Peyer's patch (tissue), 4 donors: ENCODE results near the gene PTOV1.

Source experiments
- POLR2A ChIP-seq, 2 donors: fragments of 450-650 bp; IDR thresholded peaks; one replicate each; pipeline ENCODE4 v1.5.1; 2017; ENCODE audit warnings: antibody characterized with exemption in 2 of 2, mild to moderate bottlenecking in 2 of 2, moderate library complexity in 2 of 2
- TF ChIP-seq, protein P1 (sequence below), 6 experiments: fragments of 450-650 bp in 4 of 6; fragments of 200-600 bp in 2 of 6; sonication (generic) in 1 of 6; IDR thresholded peaks; one replicate each; pipeline ENCODE4 v1.5.1; 2017 to 2019; ENCODE audit warnings: antibody characterized with exemption in 6 of 6, mild to moderate bottlenecking in 3 of 6, moderate library complexity in 1 of 6

DNA sequence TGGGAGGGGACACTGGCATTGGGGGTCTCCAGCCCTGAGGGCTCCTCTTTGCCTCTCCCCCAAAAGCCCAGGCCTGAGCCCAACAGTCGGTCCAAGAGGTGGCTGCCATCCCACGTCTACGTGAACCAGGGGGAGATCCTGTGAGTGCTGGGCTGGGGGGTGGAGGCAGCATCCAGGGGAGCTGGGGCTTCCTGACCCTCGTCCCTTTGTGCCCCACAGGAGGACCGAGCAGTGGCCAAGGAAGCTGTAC, 6.8 kb downstream of the PTOV1 start:
- TF ChIP-seq, protein P1, sequence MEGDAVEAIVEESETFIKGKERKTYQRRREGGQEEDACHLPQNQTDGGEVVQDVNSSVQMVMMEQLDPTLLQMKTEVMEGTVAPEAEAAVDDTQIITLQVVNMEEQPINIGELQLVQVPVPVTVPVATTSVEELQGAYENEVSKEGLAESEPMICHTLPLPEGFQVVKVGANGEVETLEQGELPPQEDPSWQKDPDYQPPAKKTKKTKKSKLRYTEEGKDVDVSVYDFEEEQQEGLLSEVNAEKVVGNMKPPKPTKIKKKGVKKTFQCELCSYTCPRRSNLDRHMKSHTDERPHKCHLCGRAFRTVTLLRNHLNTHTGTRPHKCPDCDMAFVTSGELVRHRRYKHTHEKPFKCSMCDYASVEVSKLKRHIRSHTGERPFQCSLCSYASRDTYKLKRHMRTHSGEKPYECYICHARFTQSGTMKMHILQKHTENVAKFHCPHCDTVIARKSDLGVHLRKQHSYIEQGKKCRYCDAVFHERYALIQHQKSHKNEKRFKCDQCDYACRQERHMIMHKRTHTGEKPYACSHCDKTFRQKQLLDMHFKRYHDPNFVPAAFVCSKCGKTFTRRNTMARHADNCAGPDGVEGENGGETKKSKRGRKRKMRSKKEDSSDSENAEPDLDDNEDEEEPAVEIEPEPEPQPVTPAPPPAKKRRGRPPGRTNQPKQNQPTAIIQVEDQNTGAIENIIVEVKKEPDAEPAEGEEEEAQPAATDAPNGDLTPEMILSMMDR (IDR thresholded peaks at IDR 0.05): no peak
- no peak for TF ChIP-seq POLR2A (IDR thresholded peaks at IDR 0.05)
